ENCODE data around the gene AANAT.

The AANAT gene

GRCh38 chr17:76467366-76467765 lies at the start of gene AANAT:
TSS of gene AANAT (plus strand) at chr17:76467603. CDS start at chr17:76468747, 1,144 bp downstream.
- DNase-seq (ENCODE audit: low read depth), result no peak

- DNase-seq (ENCODE audit: low read depth), result no peak
Measured at GRCh38 chr17:76419576-76420260, 47.7 kb upstream of the AANAT start.

GRCh38 chr17:76420356-76421043 lies 46.9 kb upstream of the AANAT start:
- no peak for DNase-seq (ENCODE audit: low read depth)

- no peak for DNase-seq (ENCODE audit: low read depth)
Measured at GRCh38 chr17:76421044-76421407, 46.4 kb upstream of the AANAT start.

GRCh38 chr17:76422406-76422805 lies 45.0 kb upstream of the AANAT start:
- no peak for DNase-seq (ENCODE audit: low read depth)

GRCh38 chr17:76422860-76423259 lies 44.5 kb upstream of the AANAT start:
- no peak for DNase-seq (ENCODE audit: low read depth)

GRCh38 chr17:76426853-76427252 lies 40.5 kb upstream of the AANAT start:
- no peak for DNase-seq (ENCODE audit: low read depth)

GRCh38 chr17:76427501-76428231 lies 39.7 kb upstream of the AANAT start:
- no peak for DNase-seq (ENCODE audit: low read depth)

- DNase-seq (ENCODE audit: low read depth), result no peak
Measured at GRCh38 chr17:76428511-76428910, 38.9 kb upstream of the AANAT start.

GRCh38 chr17:76431509-76431908 lies 35.9 kb upstream of the AANAT start:
- no peak for DNase-seq (ENCODE audit: low read depth)

- DNase-seq (ENCODE audit: low read depth), result no peak
Measured at GRCh38 chr17:76432004-76432403, 35.4 kb upstream of the AANAT start.

- no peak for DNase-seq (ENCODE audit: low read depth)
Measured at GRCh38 chr17:76432712-76433336, 34.6 kb upstream of the AANAT start.

GRCh38 chr17:76433693-76434092 lies 33.7 kb upstream of the AANAT start:
- no peak for DNase-seq (ENCODE audit: low read depth)

- no peak for DNase-seq (ENCODE audit: low read depth)
Measured at GRCh38 chr17:76434870-76435269, 32.5 kb upstream of the AANAT start.

- DNase-seq (ENCODE audit: low read depth), result no peak
Measured at GRCh38 chr17:76435751-76436150, 31.7 kb upstream of the AANAT start.

- DNase-seq (ENCODE audit: low read depth), result no peak
Measured at GRCh38 chr17:76437467-76438402, 29.7 kb upstream of the AANAT start.

- no peak for DNase-seq (ENCODE audit: low read depth)
Measured at GRCh38 chr17:76438906-76439305, 28.5 kb upstream of the AANAT start.

GRCh38 chr17:76439314-76439928 lies 28.0 kb upstream of the AANAT start:
- DNase-seq (ENCODE audit: low read depth), result no peak

GRCh38 chr17:76440751-76441362 lies 26.5 kb upstream of the AANAT start:
- no peak for DNase-seq (ENCODE audit: low read depth)

GRCh38 chr17:76441686-76442340 lies 25.6 kb upstream of the AANAT start:
- DNase-seq (ENCODE audit: low read depth), result no peak
